ENCODE measurements around the gene NMNAT1. TPM values are rescaled to one million over a fixed set of nuclear protein-coding genes. Genes with fewer than 3 reads are reported as not detected.

The NMNAT1 gene
- total RNA-seq, 1 experiment from 2014 or later, result 2.8 TPM

DNA sequence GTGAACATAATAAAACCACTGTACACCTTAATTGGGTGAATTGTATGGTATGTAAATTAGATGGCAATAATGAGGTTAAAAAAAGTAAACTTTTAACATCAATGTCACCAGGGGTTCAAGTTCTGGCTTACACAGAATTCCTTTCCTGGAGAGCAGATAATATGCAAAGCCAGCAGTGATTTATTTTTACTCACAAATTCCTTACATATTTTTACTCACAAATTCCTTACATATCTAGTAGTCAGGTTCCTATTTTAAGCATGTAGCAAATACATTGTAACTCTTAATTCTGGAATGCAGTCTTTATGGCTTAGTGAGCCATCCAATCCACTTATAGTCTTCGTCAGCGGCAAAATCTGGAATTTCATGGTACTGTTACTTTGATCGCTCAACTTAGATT, 88.2 kb downstream of the NMNAT1 start:
- Histone ChIP-seq H3K9ac (ENCODE audit: extremely low read depth, insufficient read length, low read length) (no peak overlapping the region), H3K4ac (ENCODE audit: low read depth, low read length) (no peak overlapping the region), H4K5ac (ENCODE audit: insufficient read length, low read depth, low read length) (no peak overlapping the region), H3K79me1 (ENCODE audit: insufficient read depth, low read depth, low read length, poor library complexity, severe bottlenecking) (no peaks in the 10 kb centered on the region), H4K20me1 (ENCODE audit: control insufficient read depth, insufficient read depth, insufficient read length) (no peaks in the 10 kb centered on the region), H3K23ac (ENCODE audit: insufficient read length, low read depth, low read length) (no peak overlapping the region), H3K4me1 (ENCODE audit: insufficient read depth, low read length) (peaks cover 2% of the 10 kb centered on the region; the same call in 1 of the 2 replicates), H3K56ac (ENCODE audit: insufficient read length, low read depth, low read length) (no peak overlapping the region), H3K4me2 (ENCODE audit: insufficient read depth, insufficient read length, low read length) (no peak overlapping the region), H2BK120ac (ENCODE audit: low read depth, low read length, poor library complexity, severe bottlenecking) (no peak overlapping the region), H3K27me3 (ENCODE audit: insufficient read depth, low read length) (no peaks in the 10 kb centered on the region), H2BK20ac (ENCODE audit: low read depth, low read length, poor library complexity, severe bottlenecking) (no peak overlapping the region), H3K14ac (ENCODE audit: insufficient read depth, low read length) (no peak overlapping the region), H2AK5ac (ENCODE audit: insufficient read length, low read length) (no peak overlapping the region), H3K9me3 (ENCODE audit: control insufficient read depth, low read depth, low read length) (no peaks in the 10 kb centered on the region), H2BK12ac (ENCODE audit: insufficient read length, low read depth, low read length) (no peak overlapping the region), H3T11ph (ENCODE audit: low read length) (no peak overlapping the region), H2BK15ac (ENCODE audit: low read depth, low read length) (no peak overlapping the region), H3K27ac (ENCODE audit: insufficient read length, low read depth, low read length) (no peak overlapping the region), H3K23me2 (ENCODE audit: insufficient read length, low read depth, low read length, poor library complexity, severe bottlenecking) (peaks cover 12% of the 10 kb centered on the region), H3K79me2 (ENCODE audit: insufficient read depth, low read length) (peaks cover 5% of the 10 kb centered on the region; the same call in 1 of the 2 replicates), H2BK5ac (ENCODE audit: insufficient read length, low read length) (no peak overlapping the region), H4K8ac (replicated peaks; ENCODE audit: insufficient read length, low read depth, low read length) (no peak overlapping the region), H4K91ac (ENCODE audit: insufficient read length, low read depth, low read length) (no peak overlapping the region), H3K18ac (ENCODE audit: insufficient read length, low read depth, low read length) (no peak overlapping the region), H2AFZ (ENCODE audit: low read length) (no peak overlapping the region)
- Mint-ChIP-seq H3K4me1 (peaks cover 15 to 19% of the 10 kb centered on the region in 2 experiments), H3K36me3 (ENCODE audit: insufficient read depth in 1 of 3, low read depth in 3 of 3) (peaks cover 2 to 5% (median 3%) of the 10 kb centered on the region in 3 experiments; a peak in 3 of 7 replicates), H3K4me3 (no peak overlapping the region), H3K27me3 (ENCODE audit: low read depth) (no peaks in the 10 kb centered on the region), H3K9me3 (peaks cover 4 to 5% of the 10 kb centered on the region in 2 experiments; a peak in 4 of 5 replicates), H3K27ac (0 out of 7 replicates have a peak overlapping the region, but pooled peaks of 1 of the 3 experiments have one; percentile 15)
- TF ChIP-seq, protein P1, sequence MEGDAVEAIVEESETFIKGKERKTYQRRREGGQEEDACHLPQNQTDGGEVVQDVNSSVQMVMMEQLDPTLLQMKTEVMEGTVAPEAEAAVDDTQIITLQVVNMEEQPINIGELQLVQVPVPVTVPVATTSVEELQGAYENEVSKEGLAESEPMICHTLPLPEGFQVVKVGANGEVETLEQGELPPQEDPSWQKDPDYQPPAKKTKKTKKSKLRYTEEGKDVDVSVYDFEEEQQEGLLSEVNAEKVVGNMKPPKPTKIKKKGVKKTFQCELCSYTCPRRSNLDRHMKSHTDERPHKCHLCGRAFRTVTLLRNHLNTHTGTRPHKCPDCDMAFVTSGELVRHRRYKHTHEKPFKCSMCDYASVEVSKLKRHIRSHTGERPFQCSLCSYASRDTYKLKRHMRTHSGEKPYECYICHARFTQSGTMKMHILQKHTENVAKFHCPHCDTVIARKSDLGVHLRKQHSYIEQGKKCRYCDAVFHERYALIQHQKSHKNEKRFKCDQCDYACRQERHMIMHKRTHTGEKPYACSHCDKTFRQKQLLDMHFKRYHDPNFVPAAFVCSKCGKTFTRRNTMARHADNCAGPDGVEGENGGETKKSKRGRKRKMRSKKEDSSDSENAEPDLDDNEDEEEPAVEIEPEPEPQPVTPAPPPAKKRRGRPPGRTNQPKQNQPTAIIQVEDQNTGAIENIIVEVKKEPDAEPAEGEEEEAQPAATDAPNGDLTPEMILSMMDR (conservative IDR thresholded peaks at IDR 0.05), result no peak
- WGBS (ENCODE audit: extremely low coverage, insufficient read length, low lambda C conversion rate), result no CpG with 5 or more reads among the region's 3 CpGs
- DNase-seq, result no peak
